NCI-H748 (cell line): ENCODE data around the gene RNPC3.
"Not testable (repeated sequence)": the region's sequence is repeated elsewhere in the genome, so short reads cannot be mapped to it uniquely, and the experiment has no call there.

Source experiments
- DNase-seq: peaks from one replicate; lab custom pipeline; 2025; ENCODE audit not compliant: unreplicated experiment; lab: John Stamatoyannopoulos, UW

RNPC3 gene

DNA sequence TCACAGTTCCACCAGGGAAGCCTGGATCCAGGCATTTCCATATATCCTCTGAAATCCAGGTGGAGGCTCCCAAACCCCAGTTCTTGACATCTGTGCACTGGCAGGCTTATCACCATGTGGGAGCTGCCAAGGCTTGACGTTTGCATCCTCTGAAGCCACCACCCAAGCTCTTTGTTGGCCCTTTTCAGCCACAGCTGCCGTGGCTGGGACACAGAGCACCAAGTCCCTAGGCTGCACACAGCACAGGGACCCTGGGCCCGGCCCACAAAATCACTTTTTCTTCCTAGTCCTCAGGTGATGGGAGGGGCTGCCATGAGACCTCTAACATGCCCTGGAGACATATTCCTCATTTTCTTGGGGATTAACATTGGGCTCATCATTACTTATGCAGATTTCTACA is 22.3 kb downstream of the RNPC3 start:
- no peak for DNase-seq

DNA sequence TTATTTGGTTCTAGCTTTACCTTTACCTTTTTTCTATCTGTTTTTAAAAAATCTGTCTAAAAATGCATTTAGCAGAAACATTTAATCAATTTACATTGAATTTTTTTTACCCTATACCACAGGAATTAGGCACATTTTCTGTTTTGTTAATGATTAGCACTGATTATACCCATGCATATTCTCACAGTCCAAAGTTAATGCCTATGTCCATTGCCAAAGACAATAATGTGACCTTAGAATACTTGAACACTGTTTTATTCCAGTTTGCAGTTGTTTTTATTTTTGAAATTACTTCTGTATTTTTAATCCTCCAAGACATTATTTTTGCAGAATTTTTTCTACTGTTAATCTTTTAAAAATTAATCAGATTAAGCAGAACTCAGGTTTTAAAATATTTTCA is 34.9 kb downstream of the RNPC3 start:
- no peak for DNase-seq

DNA sequence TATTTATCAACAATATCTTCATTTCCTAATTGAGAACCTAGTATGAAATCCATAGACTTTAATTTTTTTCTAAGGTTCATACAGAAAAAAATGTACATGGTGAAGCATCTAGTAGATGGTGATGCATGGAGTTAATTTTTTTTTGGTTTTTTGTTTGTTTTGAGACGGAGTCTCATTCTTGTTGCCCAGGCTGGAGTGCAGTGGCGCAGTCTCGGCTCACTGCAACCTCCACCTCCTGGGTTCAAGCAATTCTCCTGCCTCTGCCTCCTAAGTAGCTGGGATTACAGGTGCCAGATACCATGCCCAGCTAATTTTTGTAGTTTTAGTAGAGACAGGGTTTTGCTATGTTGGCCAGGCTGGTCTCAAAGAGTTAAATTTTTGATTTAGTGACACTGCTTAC is 35.6 kb downstream of the RNPC3 start:
- not testable (repeated sequence) for DNase-seq

DNA sequence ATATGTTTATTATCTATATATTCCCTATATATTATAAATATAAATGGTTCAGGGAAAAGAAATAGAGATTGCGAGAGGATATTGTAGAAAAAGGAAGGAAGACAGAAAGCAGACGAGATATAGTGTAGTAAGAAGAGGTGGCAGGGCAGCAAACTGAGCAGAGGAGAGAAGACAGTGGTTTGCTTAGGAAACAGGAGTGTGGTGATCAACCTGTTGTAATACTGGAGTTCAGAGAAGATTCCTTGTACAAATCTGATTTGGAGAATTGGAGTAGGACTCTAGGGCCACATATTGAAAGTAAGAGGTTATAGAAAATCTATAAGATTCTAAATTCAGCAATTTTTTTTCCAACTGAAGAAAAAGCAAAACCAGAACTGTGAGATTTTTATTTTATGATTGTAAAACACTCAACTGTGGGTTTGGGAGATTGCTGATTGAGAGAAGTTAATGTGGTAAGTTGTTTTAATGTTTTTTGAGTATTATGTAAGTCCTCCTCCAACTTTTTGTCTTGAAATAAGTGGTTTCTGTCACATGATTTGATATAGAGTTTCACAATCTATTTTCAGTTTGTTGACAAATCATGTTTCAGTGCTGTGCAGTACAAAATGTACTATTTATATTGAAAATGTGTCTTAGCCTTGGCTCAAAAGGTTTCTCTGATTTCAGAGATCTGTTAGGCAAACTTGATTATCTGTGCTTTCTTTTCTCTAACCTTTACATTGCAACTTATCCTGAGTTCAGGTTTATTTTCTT is 36.3 kb downstream of the RNPC3 start:
- no peak for DNase-seq

DNA sequence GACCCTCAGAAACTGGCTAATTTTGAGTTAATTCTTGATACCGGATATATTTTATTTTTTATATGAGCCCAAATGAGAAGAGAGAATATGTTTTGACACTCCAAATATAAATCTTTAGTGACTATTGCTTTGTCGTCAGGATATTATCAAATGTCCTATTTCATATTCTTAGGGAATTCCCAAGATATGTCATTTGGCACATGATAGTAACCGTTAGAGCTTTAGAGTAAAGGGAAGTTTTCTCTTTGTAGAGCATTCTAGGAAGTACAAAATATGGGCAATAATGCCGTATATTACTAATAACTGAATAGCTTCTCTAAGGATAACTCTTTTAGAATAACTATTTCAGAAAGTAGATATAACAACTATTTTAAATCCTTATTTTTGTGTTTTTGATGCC is 37.6 kb downstream of the RNPC3 start:
- DNase-seq: no peak

DNA sequence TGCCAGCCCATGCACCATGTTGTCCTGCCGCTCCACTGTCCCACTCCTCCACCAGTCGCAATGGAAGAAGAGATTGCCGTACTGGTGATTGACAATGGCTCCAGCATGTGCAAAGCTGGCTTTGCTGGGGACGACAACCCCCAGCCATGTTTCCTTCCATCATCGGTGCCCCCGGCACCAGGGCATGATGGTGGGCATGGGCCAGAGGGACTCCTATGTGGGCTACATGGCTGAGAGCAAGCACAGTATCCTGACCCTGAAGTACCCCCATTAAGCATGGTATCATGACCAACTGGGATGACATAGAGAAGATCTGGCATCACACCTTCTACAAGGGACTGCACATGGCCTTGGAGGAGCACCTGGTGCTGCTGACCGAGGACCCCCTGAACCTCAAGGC is 44.0 kb downstream of the RNPC3 start:
- no peak for DNase-seq

DNA sequence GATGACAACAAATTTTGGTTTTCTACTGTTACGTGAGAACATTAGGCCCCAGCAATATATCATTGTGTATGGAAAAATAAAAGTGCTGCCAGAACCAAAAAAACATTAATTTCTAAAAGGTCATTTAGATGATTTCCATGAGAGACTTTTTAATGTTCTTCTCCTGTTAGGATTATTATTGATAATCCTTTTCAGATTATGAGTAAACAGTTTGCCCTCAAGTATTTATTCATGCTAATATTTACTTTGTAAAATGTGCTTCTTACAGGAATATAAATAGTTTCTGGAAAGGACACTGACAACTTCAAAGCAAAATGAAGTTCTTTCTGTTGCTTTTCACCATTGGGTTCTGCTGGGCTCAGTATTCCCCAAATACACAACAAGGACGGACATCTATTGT is 45.8 kb downstream of the RNPC3 start, which contains the start of gene AMY2B:
AMY2B (plus strand) TSS at position 301 of the 400 bp plus-strand sequence; CDS start at position 315, 14 bp downstream.
- DNase-seq: not testable (repeated sequence)

DNA sequence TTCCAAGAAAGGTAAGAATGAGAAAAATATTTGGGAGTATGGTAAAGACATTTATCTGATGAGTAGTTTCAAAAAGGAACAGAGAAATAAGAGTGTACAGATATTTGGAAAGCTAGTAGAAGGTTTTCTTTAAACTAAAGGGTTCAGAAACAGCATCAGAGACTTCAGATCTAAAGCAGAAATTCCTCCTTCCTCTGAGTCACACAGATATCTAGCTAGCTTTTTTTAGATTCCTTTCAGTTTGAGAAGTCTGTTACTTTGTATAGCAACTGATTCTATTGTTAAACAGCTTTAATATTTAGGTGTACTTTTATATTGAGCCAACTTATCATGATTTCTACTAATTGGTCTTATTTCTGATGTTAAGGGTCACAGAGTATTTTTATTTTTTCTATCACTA is 50.6 kb downstream of the RNPC3 start:
- no peak for DNase-seq

DNA sequence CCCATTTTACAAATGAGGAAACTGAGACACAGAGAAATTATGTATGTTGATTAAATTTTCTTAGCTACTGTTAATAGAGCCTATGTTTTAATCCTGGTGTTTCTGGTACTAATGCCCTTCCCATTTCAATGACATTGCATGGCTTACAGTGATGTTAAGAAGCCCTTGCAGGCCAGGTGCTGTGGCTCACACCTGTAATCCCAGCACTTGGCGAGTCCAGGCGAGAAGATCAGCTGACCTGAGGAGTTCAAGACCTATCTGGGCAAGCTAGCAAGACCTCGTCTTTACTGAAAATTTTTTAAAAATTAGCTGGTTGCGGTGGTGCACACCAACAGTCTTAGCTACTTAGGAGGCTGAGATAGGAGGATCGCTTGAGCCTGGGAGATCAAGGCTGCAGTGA is 51.3 kb downstream of the RNPC3 start:
- DNase-seq: not testable (repeated sequence)

DNA sequence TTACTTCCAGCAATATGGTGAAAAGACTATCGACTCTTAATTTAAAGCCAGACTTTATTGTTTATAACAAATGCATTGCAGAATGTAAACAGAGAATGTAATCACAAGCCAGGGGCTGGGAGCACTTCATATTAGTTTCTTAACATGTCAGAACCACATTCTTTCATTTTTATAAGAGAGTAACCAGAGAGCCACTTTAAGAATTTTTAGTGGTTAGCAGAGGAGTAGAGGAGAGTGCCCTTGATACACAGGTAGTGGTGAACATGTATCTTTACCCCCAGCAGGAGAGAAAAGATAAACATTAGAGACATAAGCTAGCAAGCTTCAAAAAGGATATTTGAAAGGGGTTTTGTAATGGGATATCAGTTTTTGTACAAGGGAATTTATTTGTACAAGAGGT is 57.0 kb downstream of the RNPC3 start:
- no peak for DNase-seq

DNA sequence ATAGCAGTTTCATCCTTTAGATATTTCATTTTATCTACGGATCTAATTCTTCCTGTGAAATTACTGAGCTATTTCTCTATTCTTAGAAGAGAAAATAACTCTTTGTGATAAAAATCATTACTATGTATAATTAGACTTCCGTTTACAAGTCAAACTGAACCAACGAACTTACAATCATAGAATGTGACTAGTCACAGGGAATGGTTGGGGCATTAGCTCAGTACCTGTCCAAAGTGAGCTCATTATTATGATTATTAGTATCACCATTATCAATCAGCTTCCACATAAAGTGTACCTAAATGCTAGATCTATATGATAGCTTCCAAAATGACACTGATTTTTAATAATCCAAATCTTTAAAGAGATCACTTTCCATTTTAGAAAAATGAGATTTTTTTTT is 58.4 kb downstream of the RNPC3 start:
- no peak for DNase-seq

DNA sequence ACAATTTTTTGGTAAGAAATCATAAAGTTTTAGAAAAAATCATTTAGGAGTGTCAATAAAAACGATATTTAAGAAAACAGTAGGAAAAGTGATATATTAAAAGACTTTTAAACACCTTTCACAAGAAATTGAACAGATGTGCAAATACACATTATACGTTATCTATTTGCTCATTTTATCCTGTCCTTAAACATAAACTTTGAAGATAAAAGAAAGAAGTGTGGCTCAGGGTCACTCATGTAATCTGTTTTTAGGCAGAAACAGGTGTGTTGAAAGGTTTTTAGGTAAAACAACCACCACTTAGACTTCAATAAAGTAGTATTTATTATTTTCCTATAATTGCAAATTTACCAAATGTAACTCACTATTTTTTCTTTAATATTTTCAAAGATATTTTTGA is 59.0 kb downstream of the RNPC3 start:
- no peak for DNase-seq

DNA sequence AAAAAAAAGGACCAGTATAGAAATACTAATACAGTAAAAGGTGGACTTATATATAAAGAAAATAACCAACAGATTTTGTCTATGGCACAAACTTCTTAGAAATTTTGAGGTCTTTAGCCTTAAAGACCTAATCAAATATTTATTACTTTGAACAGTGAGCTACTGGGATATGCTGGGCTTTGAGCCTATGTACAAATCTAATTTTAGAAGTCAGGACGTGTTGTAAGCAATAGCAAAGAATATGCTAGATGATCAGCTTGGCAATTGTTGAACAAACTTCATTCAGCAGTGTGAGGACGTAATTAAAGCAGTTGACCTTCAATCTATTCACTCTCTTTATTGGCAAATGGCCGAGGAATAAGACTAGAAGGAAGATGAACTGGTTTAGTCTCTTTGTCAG is 77.2 kb downstream of the RNPC3 start:
- not testable (repeated sequence) for DNase-seq
